Loucy (cell line): ENCODE data around the gene ZMIZ2.

Source experiments
- H2AFZ ChIP-seq: fragments of 200-600 bp; sonication (generic); 2 replicates; pipeline ENCODE4 v1.6.0; 2016; ENCODE audit warnings: antibody characterized with exemption, mild to moderate bottlenecking, low read length, moderate library complexity
- H3F3A ChIP-seq: fragments of 200-600 bp; 2 replicates; pipeline ENCODE4 v1.6.0; 2016; ENCODE audit warnings: antibody characterized with exemption, low read depth, mild to moderate bottlenecking
- H3K27me3 ChIP-seq: fragments of 200-600 bp; sonication (generic); 2 replicates; pipeline ENCODE4 v1.6.1; 2014; ENCODE audit warnings: low read length, mild to moderate bottlenecking; ENCODE audit not compliant: insufficient read depth, poor library complexity, severe bottlenecking
- H3K36me3 ChIP-seq: fragments of 200-600 bp; sonication (generic); 2 replicates; pipeline ENCODE4 v1.6.1; 2016; ENCODE audit warnings: low read length; ENCODE audit not compliant: insufficient read depth
- H3K4me1 ChIP-seq: fragments of 200-600 bp; sonication (generic); 2 replicates; pipeline ENCODE4 v1.5.1; 2014; ENCODE audit warnings: low read length, mild to moderate bottlenecking; ENCODE audit not compliant: insufficient read depth, poor library complexity, severe bottlenecking
- H3K4me2 ChIP-seq: fragments of 200-600 bp; sonication (generic); 2 replicates; pipeline ENCODE4 v1.6.0; 2014; ENCODE audit warnings: antibody characterized with exemption, low read length, low read depth, mild to moderate bottlenecking; ENCODE audit not compliant: poor library complexity, severe bottlenecking
- H3K4me3 ChIP-seq: fragments of 200-600 bp; sonication (generic); 2 replicates; pipeline ENCODE4 v1.5.1; 2014; ENCODE audit warnings: low read length, mild to moderate bottlenecking, mixed read lengths; ENCODE audit not compliant: poor library complexity, severe bottlenecking
- H3K79me2 ChIP-seq: fragments of 200-600 bp; sonication (generic); 2 replicates; pipeline ENCODE4 v1.6.1; 2014; ENCODE audit warnings: low read length; ENCODE audit not compliant: insufficient read depth
- H3K9ac ChIP-seq: fragments of 200-600 bp; sonication (generic); 2 replicates; pipeline ENCODE4 v1.6.0; 2014; ENCODE audit warnings: mild to moderate bottlenecking, low read depth, low read length, moderate library complexity; ENCODE audit not compliant: poor library complexity, severe bottlenecking
- H3K9me2 ChIP-seq: fragments of 200-600 bp; sonication (generic); replicated peaks from 2 replicates; pipeline ENCODE4 v1.6.1; 2016; ENCODE audit warnings: low read depth, low read length, mixed read lengths
- H3K9me3 ChIP-seq: fragments of 200-600 bp; sonication (generic); 2 replicates; pipeline ENCODE4 v1.6.1; 2014; ENCODE audit warnings: mild to moderate bottlenecking, antibody characterized with exemption, low read length, low read depth; ENCODE audit not compliant: insufficient read depth
- H4K20me1 ChIP-seq: fragments of 200-600 bp; sonication (generic); 2 replicates; pipeline ENCODE4 v1.6.0; 2014; ENCODE audit warnings: antibody characterized with exemption, low read length, mild to moderate bottlenecking; ENCODE audit not compliant: insufficient read depth, poor library complexity, severe bottlenecking
- CTCF ChIP-seq: fragments of 200-600 bp; sonication (generic); conservative IDR thresholded peaks from 2 replicates; pipeline ENCODE4 v1.5.1; 2014; ENCODE audit warnings: mild to moderate bottlenecking, antibody characterized with exemption, low read length
- EZH2phosphoT487 ChIP-seq: fragments of 200-600 bp; IDR thresholded peaks from 2 replicates; pipeline ENCODE4 v1.6.1; 2018; ENCODE audit warnings: antibody characterized with exemption, mild to moderate bottlenecking, moderate library complexity, borderline replicate concordance

Gene ZMIZ2

GRCh38 chr7:44707558-44708230 is 41.0 kb upstream of the ZMIZ2 start:
- no peak overlapping the region for H3K4me3 ChIP-seq
- no peak overlapping the region for H3K9ac ChIP-seq
- no peaks in the 10 kb centered on the region for H3K9me2 ChIP-seq
- no peak overlapping the region for H2AFZ ChIP-seq
- no peak overlapping the region for H3K4me2 ChIP-seq
- no peaks in the 10 kb centered on the region for H3K27me3 ChIP-seq
- no peaks in the 10 kb centered on the region for H3K79me2 ChIP-seq
- peaks cover 17% of the 10 kb centered on the region; the same call in 1 of the 2 replicates for H3K36me3 ChIP-seq
- no peaks in the 10 kb centered on the region for H3K9me3 ChIP-seq
- H3K4me1 ChIP-seq: no peaks in the 10 kb centered on the region
- H4K20me1 ChIP-seq: no peaks in the 10 kb centered on the region
- TF ChIP-seq EZH2phosphoT487 (no peak), CTCF (no peak)
- no peaks in the 10 kb centered on the region for H3F3A ChIP-seq

- H3K9me2 ChIP-seq: no peaks in the 10 kb centered on the region
- H3K4me2 ChIP-seq: no peak overlapping the region
- H3K4me1 ChIP-seq: no peaks in the 10 kb centered on the region
- H3K9me3 ChIP-seq: no peaks in the 10 kb centered on the region
- H2AFZ ChIP-seq: no peak overlapping the region
- TF ChIP-seq CTCF: no peak
- H3K4me3 ChIP-seq: no peak overlapping the region
- no peaks in the 10 kb centered on the region for H3F3A ChIP-seq
- H3K36me3 ChIP-seq: peaks cover 17% of the 10 kb centered on the region; the same call in 1 of the 2 replicates
- no peaks in the 10 kb centered on the region for H3K27me3 ChIP-seq
- H3K9ac ChIP-seq: no peak overlapping the region
- H3K79me2 ChIP-seq: no peaks in the 10 kb centered on the region
- H4K20me1 ChIP-seq: no peaks in the 10 kb centered on the region
These were observed 39.4 kb upstream of the ZMIZ2 start for GRCh38 chr7:44709011-44709915.

GRCh38 chr7:44709945-44710596 is 38.6 kb upstream of the ZMIZ2 start:
- Histone ChIP-seq H3K79me2 (no peaks in the 10 kb centered on the region), H3K9ac (no peak overlapping the region), H3K4me1 (no peaks in the 10 kb centered on the region), H3F3A (no peaks in the 10 kb centered on the region), H3K36me3 (peaks cover 17% of the 10 kb centered on the region; the same call in 1 of the 2 replicates), H2AFZ (no peak overlapping the region), H3K27me3 (no peaks in the 10 kb centered on the region), H3K4me3 (no peak overlapping the region), H3K4me2 (no peak overlapping the region), H3K9me2 (no peaks in the 10 kb centered on the region), H4K20me1 (no peaks in the 10 kb centered on the region), H3K9me3 (no peaks in the 10 kb centered on the region)
- TF ChIP-seq CTCF (no peak), EZH2phosphoT487 (no peak)
